Ovary (tissue), 9 donors: Measurements from ENCODE around the gene SEMA4G. TPM values are rescaled to one million over a fixed set of nuclear protein-coding genes. Genes with fewer than 3 reads are reported as not detected.

Experiments used
- DNase-seq, 5 donors: peaks; one replicate each; pipeline ENCODE4 v3.0.0-alpha.2; 2019 to 2020
- H3K27ac ChIP-seq, 2 donors: fragments of 200-600 bp; one replicate each; pipeline versions ENCODE4 v1.5.1 to v1.8.0; 2019 to 2022
- H3K27me3 ChIP-seq: fragments of 200-600 bp; one replicate; pipeline ENCODE4 v1.8.0; 2022
- H3K36me3 ChIP-seq: fragments of 200-600 bp; sonication (generic); one replicate; pipeline ENCODE4 v1.5.1; 2019
- H3K4me1 ChIP-seq: one replicate; pipeline ENCODE4 v1.8.1; 2013; ENCODE audit warnings: mild to moderate bottlenecking, moderate library complexity; ENCODE audit not compliant: insufficient read depth
- H3K4me3 ChIP-seq: fragments of 200-600 bp; sonication (generic); one replicate; pipeline ENCODE4 v1.5.1; 2017
- H3K9me3 ChIP-seq, 2 donors: fragments of 200-600 bp in 1 of 2; sonication (generic) in 1 of 2; one replicate each; pipeline versions ENCODE4 v1.5.1 to v1.8.1; 2013 to 2019; ENCODE audit warnings: mild to moderate bottlenecking in 1 of 2, moderate library complexity in 1 of 2
- CTCF ChIP-seq, 3 donors: fragments of 450-650 bp in 2 of 3; fragments of 200-600 bp in 1 of 3; IDR thresholded peaks; one replicate each; pipeline versions ENCODE4 v1.5.1 to v1.8.0; 2016 to 2022; ENCODE audit warnings: antibody characterized with exemption in 3 of 3, mild to moderate bottlenecking in 1 of 3
- EP300 ChIP-seq: sonication (generic); formaldehyde crosslinking; IDR thresholded peaks from one replicate; pipeline ENCODE4 v1.6.1; 2017; ENCODE audit warnings: antibody characterized with exemption
- POLR2A ChIP-seq: fragments of 450-650 bp; IDR thresholded peaks from one replicate; pipeline ENCODE4 v1.6.1; 2017; ENCODE audit warnings: antibody characterized with exemption, mild to moderate bottlenecking, moderate library complexity
- WGBS, 3 donors: extraction: QIAGEN DNeasy Blood & Tissue Kit in 1 of 3; methylation state at CpG; one replicate each; pipeline versions ENCODE4 v1.1.5 to v1.1.7; 2013 to 2017; 5-methylcytosine and 5-hydroxymethylcytosine counted together
- intact Hi-C, 4 donors: fragments of 100-400 bp; cut with DNase I; formaldehyde crosslinking; loops; one replicate each; pipeline versions ENCODE4 v1.11.0 to v1.15.1; 2022 to 2023
- polyA plus RNA-seq, 2 donors: library from polyadenylated mRNA; stranded (reverse); fragments of 200-250 nt in 1 of 2; fragments of 350-450 nt in 1 of 2; fragmentation: Illumina TruSeq in 1 of 2; extraction: RNeasy Lipid Tissue Mini Kit (QIAGEN cat#74804) in 1 of 2; gene quantifications; one replicate each; pipeline ENCODE4 v1.2.3, GENCODE V29; 2013 to 2014
- total RNA-seq, 7 donors: library from RNA; depleted of rRNA in 2 of 7; stranded (reverse); fragments of >200 nt in 2 of 7; fragmentation: NEBNext Ultra II Directional in 3 of 7; extraction: Animal tissue kit (Norgen Biotek cat#: 25700) in 3 of 7; gene quantifications; one replicate each; pipeline versions ENCODE4 v1.1.0 to v1.2.4, GENCODE V29; 2016 to 2023
- donor health status: DM: no; HTN: no; CAD: no; lungs with moderate emphysema.
- donor health status: DM: no; HTN: no; CAD: no.
- donor health status: Bipolar disorder and iron deficiency.
- donor health status: DM: yes; HTN: yes; CAD: no.
- donor health status: DM: no; HTN: no; CAD: no.
- donor health status: DM: yes; HTN: yes; CAD: no.

SEMA4G gene
- total and polyA plus RNA-seq, 9 donors: 5.9 to 25.5 (median 13.1) TPM

DNA sequence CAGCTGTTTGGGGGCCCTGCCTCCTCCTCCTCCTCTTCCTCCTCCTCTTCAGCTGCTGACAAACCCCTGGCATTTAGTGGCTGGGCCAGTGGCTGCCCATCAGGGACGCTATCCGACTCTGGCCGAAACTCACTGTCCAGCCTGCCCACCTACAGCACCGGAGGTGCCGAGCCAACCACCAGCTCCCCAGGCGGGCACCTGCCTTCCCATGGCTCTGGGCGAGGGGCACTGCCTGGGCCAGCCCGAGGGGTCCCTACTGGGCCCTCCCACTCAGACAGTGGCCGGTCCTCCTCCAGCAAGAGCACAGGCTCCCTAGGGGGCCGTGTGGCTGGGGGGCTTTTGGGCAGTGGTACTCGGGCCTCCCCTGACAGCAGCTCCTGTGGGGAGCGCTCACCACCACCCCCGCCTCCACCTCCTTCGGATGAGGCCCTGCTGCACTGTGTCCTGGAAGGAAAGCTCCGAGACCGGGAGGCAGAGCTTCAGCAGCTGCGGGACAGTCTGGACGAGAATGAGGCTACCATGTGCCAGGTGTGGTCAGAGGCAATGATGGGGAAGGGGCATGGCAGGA, 34.4 kb downstream of the SEMA4G start:
- Histone ChIP-seq H3K36me3 (no peaks in the 10 kb centered on the region), H3K4me1 (peaks cover 18% of the 10 kb centered on the region), H3K27me3 (no peaks in the 10 kb centered on the region), H3K27ac (no peak overlapping the region), H3K4me3 (no peak overlapping the region), H3K9me3 (no peaks in the 10 kb centered on the region)
- no peak for TF ChIP-seq CTCF (IDR thresholded peaks at IDR 0.05)
- TF ChIP-seq EP300: no peak
- no peak for TF ChIP-seq POLR2A
- no peak for DNase-seq
- 82 to 91% (median 90%) methylated on average over 17 to 18 of the region's 18 CpGs for WGBS, 3 donors
- intact Hi-C loops: no loop called here

GRCh38 chr10:101005361-101005760, 36.1 kb downstream of the SEMA4G start:
- Histone ChIP-seq H3K4me3 (no peak overlapping the region), H3K27me3 (no peaks in the 10 kb centered on the region), H3K36me3 (no peaks in the 10 kb centered on the region), H3K4me1 (peaks cover 18% of the 10 kb centered on the region), H3K27ac (no peak overlapping the region), H3K9me3 (no peaks in the 10 kb centered on the region)
- intact Hi-C loops: no loop called here
- no peak for DNase-seq
- WGBS, 3 donors: 83 to 92% (median 89%) methylated on average over 23 of the region's 23 CpGs
- TF ChIP-seq EP300: no peak
- no peak for TF ChIP-seq CTCF (IDR thresholded peaks at IDR 0.05)
- TF ChIP-seq POLR2A: no peak

- H3K27ac ChIP-seq: no peak overlapping the region
- TF ChIP-seq CTCF (IDR thresholded peaks at IDR 0.05) (no peak), POLR2A (no peak), EP300 (no peak)
- intact Hi-C loops: no loop called here
- H3K9me3 ChIP-seq: no peaks in the 10 kb centered on the region
- DNase-seq: no peak
- H3K4me1 ChIP-seq: peaks cover 18% of the 10 kb centered on the region
- whole genome bisulfite sequencing, 3 donors: 75 to 92% (median 81%) methylated on average over 4 of the region's 4 CpGs
- H3K27me3 ChIP-seq: no peaks in the 10 kb centered on the region
- H3K36me3 ChIP-seq: no peaks in the 10 kb centered on the region
- no peak overlapping the region for H3K4me3 ChIP-seq
Measured at GRCh38 chr10:101005869-101006567, 36.7 kb downstream of the SEMA4G start.

GRCh38 chr10:101006593-101007098, 37.3 kb downstream of the SEMA4G start:
- peaks cover 17% of the 10 kb centered on the region for H3K4me1 ChIP-seq
- no peak overlapping the region for H3K4me3 ChIP-seq
- peak in 4 of 5 donors; percentile 51 to 71 (median 65) for DNase-seq
- intact Hi-C loops: no loop called here
- H3K27ac ChIP-seq: peak overlapping the region in 1 of 2 donors; percentile 45
- WGBS, 3 donors: 30 to 56% (median 34%) methylated on average over 31 to 33 of the region's 33 CpGs
- TF ChIP-seq CTCF (IDR thresholded peaks at IDR 0.05) (peak in 1 of 3 donors; percentile 8), EP300 (no peak), POLR2A (no peak)
- no peaks in the 10 kb centered on the region for H3K36me3 ChIP-seq
- H3K27me3 ChIP-seq: no peaks in the 10 kb centered on the region
- H3K9me3 ChIP-seq: no peaks in the 10 kb centered on the region
